Measurements from ENCODE around the gene CTAGE1.
A peak's percentile ranks its signal among the peaks of the same experiment; 100 is the strongest.

Gene CTAGE1

GRCh38 chr18:22385718-22386117 lies 32.0 kb downstream of the CTAGE1 start:
- Histone ChIP-seq H3K4me1 (ENCODE audit: insufficient read depth, low read length, poor library complexity, severe bottlenecking) (no peaks in the 10 kb centered on the region), H3K27me3 (ENCODE audit: insufficient read depth, low read length, poor library complexity, severe bottlenecking) (no peaks in the 10 kb centered on the region), H3K4me2 (ENCODE audit: low read depth, low read length, poor library complexity, severe bottlenecking) (no peak overlapping the region), H3F3A (ENCODE audit: low read depth) (no peaks in the 10 kb centered on the region), H3K9me2 (replicated peaks; ENCODE audit: low read depth, low read length) (no peaks in the 10 kb centered on the region), H3K9ac (ENCODE audit: low read depth, low read length, poor library complexity, severe bottlenecking) (no peak overlapping the region), H3K36me3 (ENCODE audit: insufficient read depth, low read length) (no peaks in the 10 kb centered on the region), H3K4me3 (ENCODE audit: low read length, poor library complexity, severe bottlenecking) (no peak overlapping the region), H3K9me3 (ENCODE audit: insufficient read depth, low read depth, low read length) (no peaks in the 10 kb centered on the region), H3K79me2 (ENCODE audit: insufficient read depth, low read length) (no peaks in the 10 kb centered on the region), H2AFZ (ENCODE audit: low read length) (no peak overlapping the region), H4K20me1 (ENCODE audit: insufficient read depth, low read length, poor library complexity, severe bottlenecking) (no peaks in the 10 kb centered on the region)
- TF ChIP-seq CTCF (conservative IDR thresholded peaks at IDR 0.05; ENCODE audit: low read length) (no peak), EZH2phosphoT487 (IDR thresholded peaks at IDR 0.05; ENCODE audit: borderline replicate concordance) (no peak)

DNA sequence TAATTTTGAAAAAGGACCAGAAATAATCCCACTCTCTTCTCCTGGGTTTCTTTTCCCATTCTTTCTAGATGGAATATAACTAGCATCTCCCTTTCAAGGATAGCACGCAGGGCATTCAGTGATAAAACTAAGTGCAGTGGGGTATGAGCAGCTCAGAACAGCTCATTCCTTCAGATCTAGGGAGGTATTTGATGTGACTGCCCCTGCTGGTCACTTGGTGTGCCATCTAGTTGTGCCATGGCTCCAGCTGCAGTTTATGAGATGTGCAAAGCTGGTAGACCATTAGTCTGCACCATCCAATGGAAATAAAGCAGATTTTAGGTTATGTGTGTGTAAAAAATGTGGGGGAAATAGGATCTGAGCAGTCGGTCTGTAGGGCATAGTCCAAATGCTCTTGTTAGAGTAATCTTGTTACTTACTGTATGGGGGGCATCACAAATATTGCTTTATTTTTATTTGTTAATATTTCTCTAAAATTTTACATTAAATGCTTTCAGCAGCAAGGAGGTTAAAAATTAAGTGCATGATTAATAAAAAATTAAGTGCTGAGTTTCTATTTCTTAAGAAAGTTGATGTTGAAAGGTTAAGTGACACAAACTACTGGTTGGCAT lies 38.9 kb downstream of the CTAGE1 start:
- Histone ChIP-seq H3F3A (ENCODE audit: low read depth) (no peaks in the 10 kb centered on the region), H4K20me1 (ENCODE audit: insufficient read depth, low read length, poor library complexity, severe bottlenecking) (no peaks in the 10 kb centered on the region), H3K36me3 (ENCODE audit: insufficient read depth, low read length) (no peaks in the 10 kb centered on the region), H3K4me3 (ENCODE audit: low read length, poor library complexity, severe bottlenecking) (no peak overlapping the region), H3K27me3 (ENCODE audit: insufficient read depth, low read length, poor library complexity, severe bottlenecking) (no peaks in the 10 kb centered on the region), H2AFZ (ENCODE audit: low read length) (no peak overlapping the region), H3K4me2 (ENCODE audit: low read depth, low read length, poor library complexity, severe bottlenecking) (no peak overlapping the region), H3K9ac (ENCODE audit: low read depth, low read length, poor library complexity, severe bottlenecking) (no peak overlapping the region), H3K9me3 (ENCODE audit: insufficient read depth, low read depth, low read length) (no peaks in the 10 kb centered on the region), H3K9me2 (replicated peaks; ENCODE audit: low read depth, low read length) (no peaks in the 10 kb centered on the region), H3K4me1 (ENCODE audit: insufficient read depth, low read length, poor library complexity, severe bottlenecking) (no peaks in the 10 kb centered on the region), H3K79me2 (ENCODE audit: insufficient read depth, low read length) (no peaks in the 10 kb centered on the region)
- peak; percentile 78 for TF ChIP-seq CTCF (conservative IDR thresholded peaks at IDR 0.05; ENCODE audit: low read length)
- no peak for TF ChIP-seq EZH2phosphoT487 (IDR thresholded peaks at IDR 0.05; ENCODE audit: borderline replicate concordance)

DNA sequence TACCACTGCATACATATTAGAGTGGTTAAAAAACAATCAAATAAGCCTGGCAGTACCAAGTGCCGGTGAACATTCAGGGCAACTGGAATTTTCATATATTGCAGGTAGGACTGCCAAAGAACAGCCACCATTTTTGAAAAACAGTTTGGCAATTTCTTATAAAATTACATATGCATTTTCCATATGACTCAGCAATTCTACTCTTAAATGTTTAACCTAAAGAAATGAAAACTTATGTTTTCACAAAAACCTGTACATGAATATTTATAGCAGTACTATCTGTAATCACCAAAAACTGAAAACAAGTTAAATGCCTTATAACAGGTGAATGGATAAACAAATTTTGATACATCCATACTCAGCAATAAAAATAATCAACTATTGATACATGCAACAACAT lies 39.9 kb downstream of the CTAGE1 start:
- H3K4me3 ChIP-seq (ENCODE audit: low read length, poor library complexity, severe bottlenecking): no peak overlapping the region
- H3K36me3 ChIP-seq (ENCODE audit: insufficient read depth, low read length): no peaks in the 10 kb centered on the region
- no peaks in the 10 kb centered on the region for H3F3A ChIP-seq (ENCODE audit: low read depth)
- TF ChIP-seq CTCF (conservative IDR thresholded peaks at IDR 0.05; ENCODE audit: low read length) (no peak), EZH2phosphoT487 (IDR thresholded peaks at IDR 0.05; ENCODE audit: borderline replicate concordance) (no peak)
- H3K27me3 ChIP-seq (ENCODE audit: insufficient read depth, low read length, poor library complexity, severe bottlenecking): no peaks in the 10 kb centered on the region
- no peaks in the 10 kb centered on the region for H3K9me2 ChIP-seq (replicated peaks; ENCODE audit: low read depth, low read length)
- H3K79me2 ChIP-seq (ENCODE audit: insufficient read depth, low read length): no peaks in the 10 kb centered on the region
- H4K20me1 ChIP-seq (ENCODE audit: insufficient read depth, low read length, poor library complexity, severe bottlenecking): no peaks in the 10 kb centered on the region
- no peak overlapping the region for H3K9ac ChIP-seq (ENCODE audit: low read depth, low read length, poor library complexity, severe bottlenecking)
- no peak overlapping the region for H3K4me2 ChIP-seq (ENCODE audit: low read depth, low read length, poor library complexity, severe bottlenecking)
- no peaks in the 10 kb centered on the region for H3K4me1 ChIP-seq (ENCODE audit: insufficient read depth, low read length, poor library complexity, severe bottlenecking)
- no peak overlapping the region for H2AFZ ChIP-seq (ENCODE audit: low read length)
- H3K9me3 ChIP-seq (ENCODE audit: insufficient read depth, low read depth, low read length): no peaks in the 10 kb centered on the region
